ENCODE measurements around the gene HOMER3. TPM values are rescaled to one million over a fixed set of nuclear protein-coding genes. Genes with fewer than 3 reads are reported as not detected.

The HOMER3 gene
- total RNA-seq, 4 donors from 2014 or later: 16.6 to 47.8 (median 40.6) TPM

Other genes starting within 250 kb of the HOMER3 start
- gene COMP, start 149.9 kb downstream of the HOMER3 start, total RNA-seq: 1 to 10 TPM; 1.1 to 1.9 (median 1.3) TPM
- 100 to 1,000 TPM in 2 of 4 donors, 10 to 100 TPM in 2; 67.3 to 113 (median 96.0) TPM for gene UPF1, start 109.3 kb downstream of the HOMER3 start, total RNA-seq
- gene CERS1, start 45.1 kb downstream of the HOMER3 start, total RNA-seq: under 1 TPM in 2 of 4 donors, not detected in 2; 0.19 to 0.24 TPM
- 100 to 1,000 TPM; 158 to 202 (median 169) TPM for gene COPE, start 21.8 kb downstream of the HOMER3 start, total RNA-seq
- 10 to 100 TPM; 29.8 to 73.9 (median 36.6) TPM for gene DDX49, start 21.5 kb downstream of the HOMER3 start, total RNA-seq
- gene SUGP2, start 92.3 kb upstream of the HOMER3 start, total RNA-seq: 10 to 100 TPM; 30.3 to 54.5 (median 36.3) TPM
- gene ARMC6, start 92.4 kb upstream of the HOMER3 start, total RNA-seq: 10 to 100 TPM; 16.9 to 39.5 (median 25.4) TPM
- 1 to 10 TPM; 4.7 to 9.9 (median 7.4) TPM for gene SLC25A42, start 122.8 kb upstream of the HOMER3 start, total RNA-seq
- 10 to 100 TPM; 12.0 to 16.8 (median 15.8) TPM for gene TMEM161A, start 197.3 kb upstream of the HOMER3 start, total RNA-seq
- under 1 TPM in 1 of 4 donors, not detected in 3; 0.28 TPM for gene MEF2B, start 229.0 kb upstream of the HOMER3 start, total RNA-seq